B cell (primary cell): ENCODE data around the gene CUL3. TPM values are rescaled to one million over a fixed set of nuclear protein-coding genes. Genes with fewer than 3 reads are reported as not detected.

Experiments
- ATAC-seq: fragments of 200-7000 bp; cut with Tn5 transposase; one replicate; pipeline ENCODE4 v1.10.0; 2021; ENCODE audit warnings: low read depth, mild to moderate bottlenecking, moderate number of reproducible peaks, moderate library complexity
- CTCF ChIA-PET: fragments of 350-600 bp; sonication (Branson Sonifier 250); formaldehyde crosslinking; loops from one replicate; lab custom pipeline; 2021; ENCODE audit warnings: antibody characterized with exemption, inconsistent platforms; lab: Charles Lee
- POLR2A ChIA-PET: fragments of 350-600 bp; sonication (Branson Sonifier 250); formaldehyde crosslinking; loops from one replicate; lab custom pipeline; 2021; ENCODE audit warnings: antibody characterized with exemption; lab: Charles Lee
- DNase-seq: peaks from one replicate; pipeline ENCODE4 v3.0.0; 2013
- H2AFZ ChIP-seq: 2 replicates; pipeline ENCODE4 v1.6.1; 2012; ENCODE audit warnings: mild to moderate bottlenecking, low read depth, low read length; ENCODE audit not compliant: insufficient read depth, poor library complexity, severe bottlenecking
- H3K27ac ChIP-seq, 2 donors: 1 replicate in 1 of 2; 2 replicates in 1 of 2; pipeline ENCODE4 v1.5.1; 2012 to 2013; ENCODE audit warnings: low read length in 2 of 2, mild to moderate bottlenecking in 2 of 2, moderate library complexity in 1 of 2
- H3K27me3 ChIP-seq, 4 experiments: fragments of 200-600 bp in 1 of 4; sonication (generic) in 1 of 4; replicated peaks in 1 of 4; 1 replicate in 2 of 4; 2 replicates in 2 of 4; pipeline versions ENCODE4 v1.6.1 to v1.7.0; 2013 to 2016; ENCODE audit warnings: low read length in 3 of 4, mild to moderate bottlenecking in 2 of 4, mixed read lengths in 1 of 4, moderate library complexity in 1 of 4; ENCODE audit not compliant: insufficient read depth in 4 of 4, control insufficient read depth in 3 of 4; ENCODE audit errors: control extremely low read depth in 1 of 4
- H3K36me3 ChIP-seq, 2 experiments: replicated peaks in 1 of 2; 1 replicate in 1 of 2; 2 replicates in 1 of 2; pipeline versions ENCODE4 v1.6.1 to v1.7.1; 2013; ENCODE audit warnings: low read length in 1 of 2; ENCODE audit not compliant: insufficient read depth in 2 of 2, control insufficient read depth in 1 of 2; ENCODE audit errors: control extremely low read depth in 1 of 2, extremely low read depth in 1 of 2
- H3K4me1 ChIP-seq, 2 donors: fragments of 200-600 bp in 1 of 2; sonication (generic) in 1 of 2; 1 replicate in 1 of 2; 2 replicates in 1 of 2; pipeline versions ENCODE4 v1.5.1 to v1.6.1; 2013 to 2017; ENCODE audit warnings: low read length in 2 of 2; ENCODE audit not compliant: control insufficient read depth in 2 of 2, insufficient read depth in 2 of 2
- H3K4me2 ChIP-seq: replicated peaks from 2 replicates; pipeline ENCODE3; 2012; ENCODE audit warnings: mild to moderate bottlenecking, low read depth, low read length; ENCODE audit not compliant: poor library complexity, severe bottlenecking
- H3K4me3 ChIP-seq, 5 experiments: fragments of 200-600 bp in 1 of 5; sonication (generic) in 1 of 5; 1 replicate in 3 of 5; 2 replicates in 2 of 5; pipeline versions ENCODE4 v1.5.1 to v1.7.0; 2011 to 2016; ENCODE audit warnings: low read length in 4 of 5, mild to moderate bottlenecking in 4 of 5, low read depth in 2 of 5, control low read depth in 1 of 5, moderate library complexity in 1 of 5; ENCODE audit not compliant: insufficient read depth in 1 of 5; ENCODE audit errors: control extremely low read depth in 1 of 5, extremely low read depth in 1 of 5
- H3K79me2 ChIP-seq: fragments of 200-600 bp; sonication (generic); one replicate; pipeline ENCODE4 v1.6.0; 2016; ENCODE audit warnings: low read length; ENCODE audit not compliant: control insufficient read depth, insufficient read depth
- H3K9ac ChIP-seq: fragments of 200-600 bp; sonication (generic); 2 replicates; pipeline ENCODE4 v1.6.1; 2017; ENCODE audit warnings: mild to moderate bottlenecking, low read length, moderate library complexity
- H3K9me3 ChIP-seq, 3 donors: one replicate each; pipeline versions ENCODE4 v1.6.1 to v1.7.1; 2013; ENCODE audit warnings: low read length in 2 of 3; ENCODE audit not compliant: control insufficient read depth in 2 of 3, insufficient read depth in 1 of 3; ENCODE audit errors: control extremely low read depth in 1 of 3
- H4K20me1 ChIP-seq: 2 replicates; pipeline ENCODE4 v1.6.0; 2012; ENCODE audit warnings: mild to moderate bottlenecking, low read length; ENCODE audit not compliant: insufficient read depth, control insufficient read depth, poor library complexity, severe bottlenecking
- H3K27ac Mint-ChIP-seq: one replicate; pipeline ENCODE4 v1.8.0; 2021; ENCODE audit warnings: mixed read lengths
- H3K27me3 Mint-ChIP-seq: one replicate; pipeline ENCODE4 v1.8.0; 2021; ENCODE audit warnings: mixed read lengths
- H3K4me1 Mint-ChIP-seq: one replicate; pipeline ENCODE4 v1.8.0; 2021; ENCODE audit warnings: mixed read lengths
- H3K4me3 Mint-ChIP-seq: one replicate; pipeline ENCODE4 v1.8.0; 2021; ENCODE audit warnings: mixed read lengths
- H3K9me3 Mint-ChIP-seq: one replicate; pipeline ENCODE4 v1.8.0; 2022; ENCODE audit warnings: mixed read lengths; ENCODE audit not compliant: insufficient read depth
- CTCF ChIP-seq: fragments of 200-600 bp; IDR thresholded peaks from one replicate; pipeline ENCODE4 v1.8.0; 2022; ENCODE audit warnings: antibody characterized with exemption, mild to moderate bottlenecking
- EZH2 ChIP-seq: IDR thresholded peaks from 2 replicates; pipeline ENCODE4 v1.6.1; 2012; ENCODE audit warnings: borderline replicate concordance, low read depth, mild to moderate bottlenecking, moderate library complexity, low read length; ENCODE audit not compliant: insufficient read depth, poor library complexity, severe bottlenecking
- WGBS: methylation state at CpG from one replicate; pipeline ENCODE4 v1.1.5; 2013; ENCODE audit warnings: missing lambda C conversion rate; ENCODE audit not compliant: insufficient coverage; 5-methylcytosine and 5-hydroxymethylcytosine counted together
- intact Hi-C: fragments of 100-400 bp; cut with micrococcal nuclease; formaldehyde crosslinking; loops from one replicate; pipeline ENCODE4 v1.10.0; 2022
- polyA plus RNA-seq: library from polyadenylated mRNA; depleted of rRNA; stranded (reverse); fragments of >200 nt; gene quantifications from 2 replicates; pipeline ENCODE4 v1.2.3, GENCODE V29; 2012
- total RNA-seq, 2 donors: library from RNA; stranded (reverse); fragments of 120-200 nt in 1 of 2; gene quantifications; 1 replicate in 1 of 2; 2 replicates in 1 of 2; pipeline versions ENCODE4 v1.2.3 to v1.2.4, GENCODE V29; 2013 to 2022

The CUL3 gene
- total and polyA plus RNA-seq, 2 donors (not counting 1 experiment from before 2014, with no cell fraction given) = 31.1 to 138 TPM

GRCh38 chr2:224626735-224627134 is 41.6 kb upstream of the CUL3 start:
- intact Hi-C loops = no loop called here
- no peak overlapping the region for H3K27ac Mint-ChIP-seq
- H3K27ac ChIP-seq = no peak overlapping the region
- DNase-seq = no peak
- no peaks in the 10 kb centered on the region for H3K79me2 ChIP-seq
- no peak overlapping the region for H3K9ac ChIP-seq
- no peaks in the 10 kb centered on the region for H3K9me3 Mint-ChIP-seq
- POLR2A ChIA-PET = no interaction called here
- no peak overlapping the region for H2AFZ ChIP-seq
- H3K9me3 ChIP-seq = no peaks in the 10 kb centered on the region
- no peaks in the 10 kb centered on the region for H4K20me1 ChIP-seq
- H3K4me3 ChIP-seq = no peak overlapping the region
- H3K27me3 Mint-ChIP-seq = no peaks in the 10 kb centered on the region
- no peaks in the 10 kb centered on the region for H3K27me3 ChIP-seq
- WGBS = no CpG with 5 or more reads among the region's 4 CpGs
- H3K4me2 ChIP-seq = no peak overlapping the region
- H3K4me3 Mint-ChIP-seq = no peak overlapping the region
- H3K36me3 ChIP-seq = no peaks in the 10 kb centered on the region
- no peak for ATAC-seq
- TF ChIP-seq EZH2 (no peak), CTCF (no peak)
- CTCF ChIA-PET = interaction anchor here (1.4 kb wide), 1 partner anchor 19 kb away, joined by 5 read pairs; no protein-coding TSS in a partner anchor
- no peaks in the 10 kb centered on the region for H3K4me1 ChIP-seq
- no peaks in the 10 kb centered on the region for H3K4me1 Mint-ChIP-seq

- H4K20me1 ChIP-seq = no peaks in the 10 kb centered on the region
- no peak for TF ChIP-seq CTCF
- no peak for TF ChIP-seq EZH2
- H3K4me1 Mint-ChIP-seq = no peaks in the 10 kb centered on the region
- H3K9me3 ChIP-seq = peaks cover 0 to 2% (median 0%) of the 10 kb centered on the region in 3 donors
- peaks cover 2% of the 10 kb centered on the region for H3K9me3 Mint-ChIP-seq
- no peaks in the 10 kb centered on the region for H3K4me1 ChIP-seq
- H3K9ac ChIP-seq = no peak overlapping the region
- no peaks in the 10 kb centered on the region for H3K79me2 ChIP-seq
- no peak overlapping the region for H3K4me2 ChIP-seq
- H2AFZ ChIP-seq = no peak overlapping the region
- ATAC-seq = no peak
- ChIA-PET POLR2A (no interaction called here), CTCF (interaction anchor here (0.5 to 6.5 kb wide), 5 partner anchors 15 to 164 kb away, joined by 3 to 67 read pairs (median 3); no protein-coding TSS in a partner anchor)
- no peak overlapping the region for H3K4me3 ChIP-seq
- no peak overlapping the region for H3K27ac ChIP-seq
- no peak overlapping the region for H3K4me3 Mint-ChIP-seq
- H3K27ac Mint-ChIP-seq = no peak overlapping the region
- WGBS = 100% methylated on average over 1 of the region's 4 CpGs
- no peaks in the 10 kb centered on the region for H3K27me3 Mint-ChIP-seq
- DNase-seq = no peak
- no peaks in the 10 kb centered on the region for H3K36me3 ChIP-seq
- intact Hi-C loops = no loop called here
- no peaks in the 10 kb centered on the region for H3K27me3 ChIP-seq
Measured at GRCh38 chr2:224613543-224614286, 28.6 kb upstream of the CUL3 start.
